SW480 (cell line): ENCODE results near the gene ANKRD60.

Source experiments
- DNase-seq: peaks from one replicate; pipeline ENCODE4 v3.0.0-alpha.2; 2016; ENCODE audit warnings: low spot score

Gene ANKRD60

DNA sequence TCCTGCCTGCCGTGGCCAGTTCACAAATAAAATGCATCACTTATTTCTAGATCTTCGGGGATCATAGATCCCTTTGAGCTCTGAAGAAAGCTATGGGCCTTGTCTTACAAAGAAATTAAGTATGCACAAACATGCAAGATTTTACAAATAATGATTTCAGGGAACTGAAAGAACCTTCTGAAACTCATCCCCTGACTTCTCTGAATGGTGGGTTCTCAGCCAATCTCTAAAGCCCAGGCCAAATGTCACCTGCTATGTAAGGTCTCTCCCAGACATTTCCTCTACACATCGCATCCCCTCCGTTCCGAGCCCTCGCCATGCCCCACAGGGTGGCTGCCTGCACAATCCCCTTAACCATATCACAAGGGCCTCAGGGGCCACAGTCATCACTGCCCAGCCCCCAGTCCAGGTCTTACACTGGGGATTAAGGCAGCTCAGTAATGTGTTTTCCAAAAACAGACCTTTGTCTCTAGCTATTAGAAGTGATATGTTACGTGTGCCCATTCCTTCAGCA is 16.1 kb upstream of the ANKRD60 start:
- DNase-seq = no peak

DNA sequence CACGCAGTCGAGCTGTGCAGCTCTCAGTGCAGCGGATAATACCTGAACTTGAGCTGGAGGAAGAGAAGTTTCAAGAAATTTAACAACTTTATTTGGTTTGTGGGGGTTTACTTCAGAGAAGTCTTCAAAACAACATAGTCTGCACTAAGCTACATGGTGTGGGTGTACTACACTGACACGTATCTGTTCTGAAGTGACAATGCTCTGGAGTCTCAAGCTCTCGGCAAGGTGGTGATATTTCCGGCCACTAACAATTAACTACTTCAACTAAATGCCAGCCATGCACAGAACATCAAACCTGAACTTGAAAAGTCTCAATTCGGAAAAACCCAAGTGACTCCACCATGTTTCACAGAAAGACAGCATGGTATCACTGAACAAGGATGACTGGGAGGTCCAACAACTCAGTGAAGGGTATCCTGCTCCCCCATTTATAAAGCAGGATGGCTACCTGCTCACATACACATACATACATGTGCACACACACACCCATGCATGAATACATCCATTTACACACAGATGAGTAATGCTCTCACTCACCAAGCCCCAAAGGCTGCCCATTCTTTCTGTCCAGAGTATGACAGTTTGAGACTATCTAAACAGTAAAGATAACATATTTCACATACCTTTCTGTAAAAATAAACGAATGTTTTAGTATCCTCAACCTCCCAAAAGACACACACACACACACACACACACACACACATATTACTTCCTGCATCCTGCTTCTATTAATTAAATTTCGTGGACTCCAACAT is 15.4 kb upstream of the ANKRD60 start:
- no peak for DNase-seq

DNA sequence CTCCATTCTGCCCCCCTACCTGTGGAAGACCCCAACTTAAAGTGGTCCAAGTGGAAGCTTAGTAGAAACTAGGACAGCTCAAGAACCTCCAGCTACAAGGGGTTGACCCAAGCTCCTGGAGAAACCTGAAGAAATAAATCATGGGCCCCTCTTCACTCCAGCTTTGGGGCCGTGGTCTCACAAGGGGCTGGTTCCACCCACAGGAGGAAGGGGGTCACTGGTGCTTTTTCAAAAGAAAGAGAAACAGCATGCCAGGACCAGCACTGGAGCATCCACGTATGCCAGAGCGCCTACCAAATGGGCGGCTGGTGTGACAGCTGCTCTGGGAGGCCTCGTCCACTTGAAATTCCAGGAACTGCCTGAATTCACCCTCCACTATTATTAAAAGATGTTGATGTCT is 14.4 kb upstream of the ANKRD60 start:
- no peak for DNase-seq

DNA sequence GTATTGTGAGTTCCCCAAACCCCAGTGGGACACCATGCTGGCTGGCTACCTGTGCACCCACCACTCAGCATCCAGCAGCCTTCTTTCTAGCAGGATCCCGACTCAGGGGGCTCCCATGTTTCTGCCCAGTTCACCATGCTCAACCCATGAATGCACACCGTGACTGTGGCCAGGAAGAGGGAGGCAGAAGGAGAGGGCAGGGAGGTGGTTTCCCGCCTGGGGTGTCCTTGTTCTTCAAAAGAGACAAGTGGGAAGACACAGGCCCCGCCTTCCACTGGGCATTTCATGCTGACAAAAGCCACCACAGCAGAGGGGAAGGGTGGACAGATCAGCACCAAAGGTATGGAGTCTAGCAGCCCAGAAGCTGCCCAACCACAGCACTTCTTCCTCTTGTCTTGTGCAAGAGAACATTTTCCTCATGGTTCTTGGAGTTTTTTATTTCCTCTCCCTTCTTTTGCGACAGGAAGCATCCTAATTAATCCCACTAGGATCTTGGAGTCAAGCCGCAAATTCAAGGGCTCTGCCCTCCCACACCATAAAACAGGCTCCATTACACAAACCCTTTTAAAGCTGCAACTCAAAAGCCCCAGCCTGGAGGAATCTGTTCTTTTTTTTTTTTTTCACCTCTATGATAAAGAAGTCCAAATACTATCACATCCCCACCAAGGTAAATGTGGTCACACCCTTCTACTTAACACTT is 13.5 kb upstream of the ANKRD60 start:
- no peak for DNase-seq

DNA sequence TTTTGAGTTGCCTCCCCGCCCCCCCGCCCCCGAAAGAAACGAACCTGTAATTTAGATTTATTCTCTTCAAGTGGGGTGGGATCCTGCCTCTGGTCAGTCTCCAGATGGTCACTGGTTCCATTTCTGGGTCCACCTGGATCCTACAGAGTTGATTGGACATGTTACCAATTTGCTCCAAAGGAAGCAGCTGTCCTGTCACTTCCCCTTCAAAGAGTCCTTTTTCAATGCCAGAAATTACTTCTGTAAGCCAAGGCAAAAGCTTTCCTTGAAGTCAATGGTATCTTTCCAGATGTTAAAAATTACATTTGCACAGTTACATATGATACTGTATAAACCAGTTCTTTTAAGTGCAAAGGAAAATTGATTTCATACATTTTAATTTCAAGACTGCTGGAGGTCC is 12.0 kb upstream of the ANKRD60 start:
- DNase-seq = no peak

DNA sequence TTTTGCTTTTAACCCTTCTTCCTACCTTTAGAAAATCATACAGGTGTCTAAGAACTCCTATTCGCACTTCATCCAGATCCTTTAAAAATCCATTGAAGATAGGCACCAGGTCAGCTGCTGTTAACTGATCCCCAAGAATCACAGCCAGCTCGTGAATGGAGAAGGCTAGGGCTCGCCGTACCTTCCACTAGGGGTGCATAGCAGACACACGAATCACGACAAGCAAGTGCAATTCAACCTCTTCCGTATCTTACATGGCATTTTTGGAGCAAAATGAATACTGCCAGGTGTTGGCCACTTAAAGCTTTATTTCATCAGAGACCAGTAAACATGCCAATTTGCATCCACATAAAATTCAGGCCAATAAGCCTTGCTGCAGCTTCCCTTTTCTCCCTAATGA is 10.8 kb upstream of the ANKRD60 start:
- no peak for DNase-seq

DNA sequence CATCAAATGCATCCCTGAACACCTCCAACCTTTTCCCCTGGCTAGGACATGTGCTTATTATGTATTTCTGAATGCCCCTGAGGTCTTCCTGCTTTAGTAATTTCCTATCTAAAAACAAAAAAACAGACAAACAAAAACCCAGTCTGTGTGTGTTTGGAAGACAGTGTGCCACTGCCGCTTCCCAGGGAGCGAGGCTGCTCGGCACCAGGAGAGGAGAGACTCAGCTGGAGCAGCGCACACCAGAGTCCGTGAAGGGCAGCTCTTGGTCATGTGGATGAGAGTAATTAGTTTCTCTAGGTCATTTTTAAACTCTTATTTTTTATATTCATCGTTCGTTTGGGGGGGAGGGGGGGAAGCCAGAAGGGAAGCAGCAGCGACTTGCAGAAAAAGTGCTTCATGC is 10.0 kb upstream of the ANKRD60 start:
- DNase-seq = no peak

DNA sequence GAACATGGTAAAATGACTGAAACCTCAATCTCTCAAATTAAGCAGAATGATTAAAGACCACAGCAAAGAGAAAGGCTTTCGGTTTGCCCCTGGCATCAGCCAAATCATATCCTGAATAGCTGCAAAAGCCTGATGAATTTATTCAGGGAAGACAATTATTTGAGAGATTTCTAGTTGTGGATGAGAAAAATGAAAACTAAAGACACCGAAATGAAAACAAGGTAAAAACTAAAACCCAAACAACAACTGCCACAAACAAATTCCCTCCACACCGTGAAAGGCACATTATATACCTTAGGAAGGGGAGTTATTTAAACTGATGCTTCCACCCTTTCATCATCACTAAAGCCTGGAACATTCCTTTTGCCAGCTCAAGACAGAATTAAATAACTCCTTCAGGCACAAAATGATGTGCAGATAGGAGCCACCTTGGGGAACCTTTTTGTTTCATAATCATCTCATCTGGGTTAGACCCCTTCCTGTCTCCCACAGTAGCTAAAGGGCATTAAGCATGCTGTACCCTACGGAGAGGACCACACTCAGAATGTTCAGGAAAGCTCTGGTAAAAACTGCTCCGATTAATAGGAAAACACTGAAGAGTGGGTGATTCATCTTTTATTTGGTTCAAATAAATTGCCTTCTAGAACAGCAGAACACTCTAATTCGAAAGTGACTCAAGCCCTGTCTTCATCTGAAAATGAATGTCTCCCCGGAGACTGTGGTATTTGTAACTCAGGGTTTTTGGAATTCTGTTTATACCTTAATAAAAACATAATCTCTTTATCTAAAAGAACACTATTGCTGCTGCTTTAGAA is 9.1 kb upstream of the ANKRD60 start:
- DNase-seq = no peak

DNA sequence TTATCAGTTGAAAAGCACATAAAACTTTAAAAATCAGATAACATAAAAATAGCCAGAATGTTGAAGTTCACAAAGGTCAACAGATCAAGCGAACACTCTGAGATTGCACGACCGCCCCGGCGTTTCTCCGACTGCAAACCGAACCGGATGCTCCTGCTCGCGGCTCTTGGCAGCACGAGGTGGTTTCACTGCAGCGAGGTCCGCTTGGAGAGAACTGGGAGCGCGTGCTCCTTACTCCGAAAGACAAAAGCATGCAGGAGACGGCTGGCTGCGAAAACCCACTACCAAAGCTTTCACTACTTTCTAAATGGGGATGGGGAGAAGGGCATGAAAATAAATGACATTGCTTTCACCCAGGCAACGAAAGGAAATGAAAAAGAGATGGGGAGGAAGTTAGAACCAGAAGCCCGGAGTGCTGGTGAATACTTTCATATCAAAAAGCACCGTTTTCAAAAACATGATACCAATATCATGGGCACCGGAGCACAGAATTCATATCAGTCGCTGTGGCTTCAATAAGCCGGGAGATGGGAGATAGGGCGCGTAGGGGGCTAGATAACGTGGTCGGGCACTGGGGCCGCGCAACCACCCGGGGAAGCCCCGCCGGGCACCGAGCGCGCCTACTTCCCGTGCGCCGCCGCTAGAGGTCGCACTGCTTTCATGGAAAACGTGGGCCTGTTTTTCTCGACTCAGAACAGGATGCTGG is 8.3 kb upstream of the ANKRD60 start:
- DNase-seq = peak; percentile 73

DNA sequence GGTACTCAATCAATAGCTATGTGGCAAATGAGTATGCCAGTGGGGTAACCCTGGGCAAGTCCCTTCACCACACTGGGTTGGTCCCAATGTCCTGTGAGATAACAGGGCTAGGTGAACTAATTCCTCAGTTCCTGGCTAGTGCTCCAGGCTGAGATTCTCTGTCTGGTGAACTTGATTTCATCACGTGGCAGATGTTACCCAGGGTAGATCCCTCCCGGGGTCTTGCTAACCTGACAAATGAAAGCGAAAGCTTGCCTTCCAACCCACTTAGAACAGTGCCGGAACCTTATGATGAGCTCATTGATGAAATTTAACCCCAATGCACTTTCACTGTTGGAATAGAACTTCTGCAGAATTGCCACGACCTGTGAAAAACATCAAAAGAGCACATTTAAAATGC is 6.6 kb upstream of the ANKRD60 start:
- no peak for DNase-seq

DNA sequence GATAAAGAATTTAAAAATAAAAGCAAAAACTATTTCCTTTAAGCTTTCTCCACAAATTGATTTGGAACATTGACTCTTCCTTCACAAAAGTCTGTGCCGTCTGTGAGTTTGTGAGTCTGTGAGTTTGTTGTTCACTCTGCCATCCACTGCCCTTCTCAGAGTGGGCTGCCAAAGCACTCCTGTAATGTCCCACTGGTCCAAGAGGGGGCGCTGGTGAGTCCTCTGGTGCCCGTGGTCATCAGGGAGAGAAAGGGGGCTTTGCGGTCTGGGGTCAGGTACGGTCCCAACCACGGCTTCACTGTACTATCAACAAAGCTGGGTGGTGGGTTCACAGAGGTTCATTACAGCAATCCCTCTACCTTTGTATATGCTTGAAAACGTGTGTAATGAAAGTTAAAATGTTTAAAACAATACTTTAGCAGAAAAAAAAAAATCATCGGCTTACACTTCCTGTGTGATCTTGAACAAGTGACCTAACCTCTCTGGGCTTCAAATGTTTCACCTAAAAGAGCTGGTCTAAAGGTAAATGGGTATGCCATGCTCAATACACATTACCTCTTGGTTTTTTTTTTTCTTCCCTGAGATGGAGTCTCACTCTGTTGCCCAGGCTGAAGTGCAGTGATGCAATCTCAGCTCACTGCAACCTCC is 5.6 kb upstream of the ANKRD60 start:
- no peak for DNase-seq

DNA sequence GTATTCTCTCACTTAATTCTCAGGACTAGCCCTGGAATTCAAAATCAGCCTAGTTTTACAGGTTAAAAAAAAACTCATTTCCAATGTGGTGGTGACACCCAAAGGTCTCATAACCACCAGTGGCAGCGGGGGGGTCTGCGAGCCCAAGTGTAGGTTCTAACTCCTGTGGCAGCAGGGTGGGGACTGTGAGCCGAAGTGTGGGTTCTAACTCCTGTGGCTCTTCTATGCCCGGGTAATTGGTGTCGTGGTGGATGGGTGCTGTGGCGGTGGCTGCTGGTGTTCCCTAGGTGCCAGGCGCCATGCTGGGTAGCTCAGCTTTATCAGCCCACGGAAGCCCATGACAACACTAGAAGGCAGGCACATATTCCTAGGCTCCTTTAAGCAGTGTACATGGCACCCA is 4.9 kb upstream of the ANKRD60 start:
- no peak for DNase-seq

DNA sequence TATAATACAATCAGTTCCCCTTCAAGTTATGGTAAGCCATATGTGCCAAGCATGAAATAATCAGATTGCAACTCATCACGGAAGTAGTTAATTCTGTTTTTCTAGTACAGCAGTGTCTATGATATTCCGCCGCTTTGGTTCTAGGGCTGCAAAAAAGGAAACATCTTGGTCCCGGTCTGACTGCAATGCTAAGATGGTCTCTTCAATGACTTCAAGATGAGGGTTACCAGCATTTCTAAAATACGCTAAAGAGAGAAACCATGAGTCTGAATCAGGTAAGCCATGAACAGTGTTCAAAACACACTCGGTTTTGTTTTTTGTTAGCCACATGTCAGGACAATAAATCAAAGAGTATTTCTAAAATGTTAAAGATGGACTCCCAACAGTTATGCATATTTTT is 3.2 kb upstream of the ANKRD60 start:
- peak; percentile 47 for DNase-seq

DNA sequence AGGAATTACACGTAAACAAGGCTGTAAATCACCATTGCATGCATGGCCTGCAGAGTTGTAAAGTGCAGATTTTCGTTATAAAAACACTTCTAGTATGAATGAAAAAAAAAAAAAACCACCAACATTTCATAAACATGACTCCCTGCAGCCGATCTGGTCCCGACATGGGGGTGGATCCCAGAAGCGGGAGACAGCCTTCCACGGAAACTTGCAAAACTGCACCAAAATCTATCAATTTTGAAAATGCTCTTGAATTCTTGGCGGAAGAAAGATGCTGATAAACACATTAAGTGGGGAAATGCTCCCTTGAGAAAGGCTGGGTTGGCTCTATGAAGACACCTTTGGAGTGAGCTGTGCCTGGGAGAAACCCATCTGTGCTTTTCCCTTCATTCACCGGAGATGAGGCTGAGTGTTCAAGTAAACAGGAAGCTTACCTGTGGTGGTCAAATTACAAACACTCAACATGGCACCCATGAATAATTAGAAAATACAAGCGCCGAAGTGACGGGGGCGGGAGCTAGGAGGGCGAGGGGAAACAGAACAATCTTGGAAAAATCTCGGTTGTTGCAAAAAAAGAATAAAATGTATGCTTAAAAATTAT is 845 bp upstream of the ANKRD60 start:
- DNase-seq = no peak

DNA sequence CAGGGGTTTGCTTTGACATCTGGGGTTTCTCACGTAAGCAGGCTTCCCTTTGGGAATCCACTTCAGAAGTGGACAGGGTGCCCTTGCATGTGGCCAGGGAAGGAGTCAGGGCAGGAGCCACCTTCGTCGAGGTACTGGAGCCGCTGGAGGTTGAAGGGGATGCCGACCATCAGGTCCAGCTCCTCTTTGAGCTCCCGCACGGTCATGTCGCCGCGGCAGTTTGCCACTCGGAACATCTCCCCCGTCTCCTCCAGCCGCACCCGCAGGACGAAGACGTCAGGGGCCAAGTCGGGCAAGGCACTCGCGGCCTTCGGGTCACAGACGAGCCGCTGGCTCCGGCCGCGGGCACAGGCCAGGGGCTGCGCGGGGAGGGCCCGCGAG is 360 bp downstream of the ANKRD60 start:
- DNase-seq = no peak

DNA sequence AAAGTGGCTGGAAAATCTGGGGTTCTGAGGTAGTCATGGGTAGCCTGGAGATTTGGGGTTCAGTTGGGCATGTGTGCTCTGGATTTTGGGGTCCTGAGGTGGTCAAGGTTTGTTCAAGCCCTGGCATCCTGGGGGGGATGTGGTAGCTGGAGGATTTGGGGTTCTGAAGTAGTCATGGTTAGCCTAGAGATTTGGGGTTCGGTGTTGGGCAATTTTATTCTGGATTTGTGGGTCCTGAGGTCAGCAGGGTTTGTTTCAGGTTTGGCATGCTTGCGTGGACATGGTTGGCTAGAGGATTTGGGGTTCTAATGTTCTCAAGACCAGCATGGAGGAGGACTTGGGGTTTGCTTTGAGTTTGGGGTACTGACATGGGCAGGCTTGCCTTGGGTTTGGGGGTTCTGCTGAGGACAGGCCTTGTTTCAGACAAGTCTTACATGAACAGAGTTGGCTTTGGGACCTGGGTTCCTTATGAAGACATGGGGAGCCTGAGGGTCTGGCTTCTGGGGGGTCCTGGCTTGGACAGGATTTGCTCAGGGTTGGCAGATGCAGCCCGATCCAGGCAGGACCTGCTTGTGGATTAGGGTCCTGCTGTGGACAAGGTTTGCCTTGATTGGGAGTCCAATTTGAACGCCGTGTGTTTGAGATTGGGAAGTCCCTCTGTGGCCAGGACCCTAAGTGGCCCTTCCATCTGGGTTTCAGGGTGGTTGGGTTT is 906 bp downstream of the ANKRD60 start:
- no peak for DNase-seq

DNA sequence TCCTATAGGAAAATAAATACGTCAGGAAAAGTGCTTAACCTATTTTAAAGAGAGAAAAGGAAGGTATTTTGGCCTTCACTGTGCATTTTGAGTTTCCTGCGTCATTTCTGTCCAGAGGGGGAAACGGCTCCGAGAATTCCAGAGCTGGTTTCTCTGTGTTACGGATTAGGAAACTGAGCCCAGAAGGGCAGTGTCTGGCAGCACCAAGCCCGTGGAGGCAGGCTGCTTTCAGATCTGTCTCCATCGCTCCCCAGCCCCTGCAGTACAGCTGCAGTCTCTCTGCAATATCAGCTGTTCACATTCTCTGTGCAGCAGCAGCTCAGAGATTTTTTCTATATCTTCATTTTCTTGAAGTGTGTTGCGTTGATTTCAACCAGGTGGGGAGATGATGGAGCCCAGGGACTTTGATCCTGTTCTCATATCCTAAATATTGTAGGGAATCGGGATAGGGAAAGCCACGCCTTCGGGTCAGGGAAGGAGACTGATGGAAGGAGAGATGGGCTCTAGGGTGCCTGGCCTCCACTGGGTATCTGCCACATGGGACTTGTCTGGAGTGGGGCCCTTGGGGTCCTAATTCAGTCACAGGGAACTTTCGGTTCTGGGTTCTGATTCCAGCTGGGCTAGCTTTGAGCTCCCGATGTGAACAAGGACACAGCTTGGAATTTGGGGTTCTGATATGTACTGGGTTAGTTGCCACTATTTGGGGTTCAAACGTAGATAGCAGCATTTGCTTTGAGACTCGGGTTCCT is 2.8 kb downstream of the ANKRD60 start:
- no peak for DNase-seq

DNA sequence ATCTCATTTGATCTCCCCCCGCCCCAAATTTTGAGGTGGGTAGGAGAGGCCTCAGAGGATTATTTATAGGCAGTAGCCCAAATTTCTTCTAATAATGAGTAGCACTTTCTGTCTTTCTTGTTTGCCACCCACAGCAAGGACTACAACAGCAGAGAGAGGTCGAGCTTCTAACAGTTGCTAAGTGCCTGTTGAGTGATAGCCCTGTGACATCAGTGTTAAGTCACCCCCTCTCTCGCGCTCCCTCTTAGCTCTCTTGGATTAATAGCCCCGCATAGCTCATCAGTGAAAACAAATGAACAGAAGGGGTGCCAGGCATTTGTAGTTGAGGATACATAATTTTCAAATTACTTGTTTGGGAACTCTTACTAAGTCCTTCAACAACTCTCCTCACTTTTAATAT is 3.5 kb downstream of the ANKRD60 start:
- no peak for DNase-seq

DNA sequence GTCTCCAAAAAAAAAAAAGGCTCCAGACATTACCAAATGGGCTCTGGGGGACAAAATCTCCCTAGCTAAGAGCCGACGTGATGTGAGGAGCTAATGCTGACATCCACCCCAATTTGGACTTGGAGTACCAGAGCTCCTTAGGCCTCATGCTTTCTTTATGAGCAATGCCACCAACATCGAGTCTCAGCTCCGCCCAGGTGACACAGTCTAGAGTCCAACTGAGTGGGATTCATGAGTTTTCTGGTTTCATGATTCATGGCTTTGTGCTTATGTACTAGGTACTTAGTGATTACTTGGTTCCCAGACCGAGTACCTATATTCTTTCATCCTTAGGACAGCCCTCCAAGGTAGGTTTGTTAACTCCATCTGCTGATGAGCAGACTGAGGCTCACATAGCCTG is 4.4 kb downstream of the ANKRD60 start:
- DNase-seq = peak; percentile 39
